ENCODE results near the gene KHDC4.
A peak's percentile ranks its signal among the peaks of the same experiment; 100 is the strongest.

The KHDC4 gene

DNA sequence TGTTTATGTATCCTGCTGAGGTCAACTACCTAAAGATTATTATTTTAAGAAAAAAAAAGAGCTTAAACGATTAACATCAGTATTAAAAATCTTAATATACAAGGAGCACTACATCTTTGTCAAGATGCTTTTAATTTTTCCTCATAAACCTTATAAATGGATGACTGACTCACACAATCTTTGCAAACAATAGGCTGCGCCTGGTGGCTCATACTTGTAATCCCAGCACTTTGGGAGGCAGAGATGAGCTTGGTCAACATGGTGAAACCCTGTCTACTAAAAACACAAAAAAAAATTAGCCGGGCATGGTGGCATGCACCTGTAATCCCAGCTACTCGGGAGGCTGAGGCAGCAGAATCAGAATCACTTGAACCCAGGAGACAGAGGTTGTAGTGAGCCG is 1.7 kb downstream of the KHDC4 start (continued):
- TF ChIP-seq ZNF37A (tag by site-specific recombination; IDR thresholded peaks at IDR 0.05) = no peak
- no peak for TF ChIP-seq ZNF26 (tag by site-specific recombination; IDR thresholded peaks at IDR 0.05)
- no peak for TF ChIP-seq ZNF266 (tag by site-specific recombination; IDR thresholded peaks at IDR 0.05; ENCODE audit: low read depth)
- TF ChIP-seq ZXDB (tag by site-specific recombination; IDR thresholded peaks at IDR 0.05) = 0 out of 2 replicates have a peak, but pooled peaks have one; percentile 10
- TF ChIP-seq, protein P1, sequence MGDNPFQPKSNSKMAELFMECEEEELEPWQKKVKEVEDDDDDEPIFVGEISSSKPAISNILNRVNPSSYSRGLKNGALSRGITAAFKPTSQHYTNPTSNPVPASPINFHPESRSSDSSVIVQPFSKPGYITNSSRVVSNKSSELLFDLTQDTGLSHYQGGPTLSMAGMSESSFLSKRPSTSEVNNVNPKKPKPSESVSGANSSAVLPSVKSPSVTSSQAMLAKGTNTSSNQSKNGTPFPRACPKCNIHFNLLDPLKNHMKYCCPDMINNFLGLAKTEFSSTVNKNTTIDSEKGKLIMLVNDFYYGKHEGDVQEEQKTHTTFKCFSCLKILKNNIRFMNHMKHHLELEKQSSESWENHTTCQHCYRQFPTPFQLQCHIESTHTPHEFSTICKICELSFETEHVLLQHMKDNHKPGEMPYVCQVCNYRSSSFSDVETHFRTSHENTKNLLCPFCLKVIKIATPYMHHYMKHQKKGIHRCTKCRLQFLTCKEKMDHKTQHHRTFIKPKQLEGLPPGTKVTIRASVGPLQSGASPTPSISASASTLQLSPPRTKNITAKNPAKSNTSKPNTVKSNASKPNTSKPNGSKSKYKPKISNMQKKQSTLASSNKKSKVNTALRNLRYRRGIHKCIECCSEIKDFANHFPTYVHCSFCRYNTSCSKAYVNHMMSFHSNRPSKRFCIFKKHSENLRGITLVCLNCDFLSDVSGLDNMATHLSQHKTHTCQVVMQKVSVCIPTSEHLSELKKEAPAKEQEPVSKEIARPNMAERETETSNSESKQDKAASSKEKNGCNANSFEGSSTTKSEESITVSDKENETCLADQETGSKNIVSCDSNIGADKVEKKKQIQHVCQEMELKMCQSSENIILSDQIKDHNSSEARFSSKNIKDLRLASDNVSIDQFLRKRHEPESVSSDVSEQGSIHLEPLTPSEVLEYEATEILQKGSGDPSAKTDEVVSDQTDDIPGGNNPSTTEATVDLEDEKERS (tag by site-specific recombination; IDR thresholded peaks at IDR 0.05) = no peak
- TF ChIP-seq ZNF146 (tag by site-specific recombination; IDR thresholded peaks at IDR 0.05) = no peak
- TF ChIP-seq ZNF585B (tag by site-specific recombination; IDR thresholded peaks at IDR 0.05) = no peak

DNA sequence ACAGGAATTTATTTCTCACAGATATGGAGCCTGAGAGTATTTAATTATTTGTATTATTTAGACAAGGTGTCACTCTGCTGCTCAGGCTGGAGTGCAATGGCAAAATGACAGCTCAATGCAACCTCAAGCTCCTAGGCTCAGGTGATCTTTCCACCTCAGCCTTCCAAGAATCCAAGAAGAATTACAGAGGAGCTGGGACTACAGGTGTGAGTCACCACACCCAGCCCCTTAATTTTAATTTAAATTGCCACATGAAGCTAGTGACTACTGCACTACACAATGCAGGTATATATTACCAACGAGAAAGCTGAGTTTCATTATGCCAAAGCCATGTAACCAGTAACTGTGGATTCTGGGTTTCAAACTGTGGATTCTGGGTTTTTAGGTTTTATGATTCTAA is 2.1 kb downstream of the KHDC4 start:
- POLR2A ChIA-PET = interaction anchor here (1.2 to 3.4 kb wide), 5 partner anchors 9 to 44 kb away, joined by 4 to 21 read pairs (median 6); partner anchors contain the start of gene RXFP4
- H3K4me3 ChIP-seq (ENCODE audit: low read depth, low read length) = no peak overlapping the region; the same call in 1 of the 2 replicates
- H3K9me3 ChIP-seq (ENCODE audit: control insufficient read depth, insufficient read depth, low read depth, low read length) = no peaks in the 10 kb centered on the region
- H3K4me1 ChIP-seq (ENCODE audit: control insufficient read depth, insufficient read depth, low read length) = no peaks in the 10 kb centered on the region; the same call in none of the 2 replicates
- H3K27ac ChIP-seq (ENCODE audit: extremely low read depth, low read depth, low read length) = no peak overlapping the region
- CTCF ChIA-PET = interaction anchor here (0.7 to 1.9 kb wide), 9 partner anchors 9 to 722 kb away, joined by 3 to 8 read pairs (median 3); no protein-coding TSS in a partner anchor
- peaks cover 53 to 68% of the 10 kb centered on the region in 2 experiments for H3K36me3 ChIP-seq (ENCODE audit: control insufficient read depth in 2 of 2, insufficient read depth in 1 of 2, low read length in 2 of 2)
- TF ChIP-seq ZNF571 (tag by site-specific recombination; IDR thresholded peaks at IDR 0.05) = no peak
- no peak for TF ChIP-seq ZNF530 (tag by site-specific recombination; IDR thresholded peaks at IDR 0.05; ENCODE audit: low read depth)
- no peak for TF ChIP-seq ZNF544 (tag by site-specific recombination; IDR thresholded peaks at IDR 0.05)
- TF ChIP-seq HOXD13 (CRISPR knock-in tag; IDR thresholded peaks at IDR 0.05; ENCODE audit: borderline replicate concordance) = no peak
- TF ChIP-seq ZNF174 (tag by site-specific recombination; IDR thresholded peaks at IDR 0.05) = no peak
- TF ChIP-seq INSM2 (tag by site-specific recombination; IDR thresholded peaks at IDR 0.05) = no peak
- no peak for TF ChIP-seq HOXA7 (CRISPR knock-in tag; IDR thresholded peaks at IDR 0.05; ENCODE audit: borderline replicate concordance)
- no peak for TF ChIP-seq ZNF274 (IDR thresholded peaks at IDR 0.05; ENCODE audit: low read length)
- no peak for TF ChIP-seq ZNF274 (tag by site-specific recombination; IDR thresholded peaks at IDR 0.05; ENCODE audit: borderline replicate concordance)
- TF ChIP-seq ZNF335 (tag by site-specific recombination; conservative IDR thresholded peaks at IDR 0.05) = no peak
- TF ChIP-seq ZNF426 (tag by site-specific recombination; IDR thresholded peaks at IDR 0.05) = no peak
- no peak for TF ChIP-seq ZNF561 (tag by site-specific recombination; IDR thresholded peaks at IDR 0.05; ENCODE audit: borderline replicate concordance)
- TF ChIP-seq, protein P2, sequence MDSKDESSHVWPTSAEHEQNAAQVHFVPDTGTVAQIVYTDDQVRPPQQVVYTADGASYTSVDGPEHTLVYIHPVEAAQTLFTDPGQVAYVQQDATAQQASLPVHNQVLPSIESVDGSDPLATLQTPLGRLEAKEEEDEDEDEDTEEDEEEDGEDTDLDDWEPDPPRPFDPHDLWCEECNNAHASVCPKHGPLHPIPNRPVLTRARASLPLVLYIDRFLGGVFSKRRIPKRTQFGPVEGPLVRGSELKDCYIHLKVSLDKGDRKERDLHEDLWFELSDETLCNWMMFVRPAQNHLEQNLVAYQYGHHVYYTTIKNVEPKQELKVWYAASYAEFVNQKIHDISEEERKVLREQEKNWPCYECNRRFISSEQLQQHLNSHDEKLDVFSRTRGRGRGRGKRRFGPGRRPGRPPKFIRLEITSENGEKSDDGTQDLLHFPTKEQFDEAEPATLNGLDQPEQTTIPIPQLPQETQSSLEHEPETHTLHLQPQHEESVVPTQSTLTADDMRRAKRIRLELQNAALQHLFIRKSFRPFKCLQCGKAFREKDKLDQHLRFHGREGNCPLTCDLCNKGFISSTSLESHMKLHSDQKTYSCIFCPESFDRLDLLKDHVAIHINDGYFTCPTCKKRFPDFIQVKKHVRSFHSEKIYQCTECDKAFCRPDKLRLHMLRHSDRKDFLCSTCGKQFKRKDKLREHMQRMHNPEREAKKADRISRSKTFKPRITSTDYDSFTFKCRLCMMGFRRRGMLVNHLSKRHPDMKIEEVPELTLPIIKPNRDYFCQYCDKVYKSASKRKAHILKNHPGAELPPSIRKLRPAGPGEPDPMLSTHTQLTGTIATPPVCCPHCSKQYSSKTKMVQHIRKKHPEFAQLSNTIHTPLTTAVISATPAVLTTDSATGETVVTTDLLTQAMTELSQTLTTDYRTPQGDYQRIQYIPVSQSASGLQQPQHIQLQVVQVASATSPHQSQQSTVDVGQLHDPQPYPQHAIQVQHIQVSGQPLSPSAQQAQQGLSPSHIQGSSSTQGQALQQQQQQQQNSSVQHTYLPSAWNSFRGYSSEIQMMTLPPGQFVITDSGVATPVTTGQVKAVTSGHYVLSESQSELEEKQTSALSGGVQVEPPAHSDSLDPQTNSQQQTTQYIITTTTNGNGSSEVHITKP (tag by site-specific recombination; IDR thresholded peaks at IDR 0.05) = no peak
- TF ChIP-seq ZNF311 (tag by site-specific recombination; IDR thresholded peaks at IDR 0.05; ENCODE audit: borderline replicate concordance) = no peak
- TF ChIP-seq ZEB2 (tag by site-specific recombination; IDR thresholded peaks at IDR 0.05) = no peak
- TF ChIP-seq ZNF391 (tag by site-specific recombination; IDR thresholded peaks at IDR 0.05; ENCODE audit: borderline replicate concordance, low read depth) = no peak
- TF ChIP-seq ZNF639 (tag by site-specific recombination; IDR thresholded peaks at IDR 0.05) = no peak
- no peak for TF ChIP-seq ZNF585B (tag by site-specific recombination; IDR thresholded peaks at IDR 0.05)
- TF ChIP-seq, protein P3, sequence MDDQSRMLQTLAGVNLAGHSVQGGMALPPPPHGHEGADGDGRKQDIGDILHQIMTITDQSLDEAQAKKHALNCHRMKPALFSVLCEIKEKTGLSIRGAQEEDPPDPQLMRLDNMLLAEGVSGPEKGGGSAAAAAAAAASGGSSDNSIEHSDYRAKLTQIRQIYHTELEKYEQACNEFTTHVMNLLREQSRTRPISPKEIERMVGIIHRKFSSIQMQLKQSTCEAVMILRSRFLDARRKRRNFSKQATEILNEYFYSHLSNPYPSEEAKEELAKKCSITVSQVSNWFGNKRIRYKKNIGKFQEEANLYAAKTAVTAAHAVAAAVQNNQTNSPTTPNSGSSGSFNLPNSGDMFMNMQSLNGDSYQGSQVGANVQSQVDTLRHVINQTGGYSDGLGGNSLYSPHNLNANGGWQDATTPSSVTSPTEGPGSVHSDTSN (CRISPR knock-in tag; IDR thresholded peaks at IDR 0.05) = no peak

Measured in HEK293 (cell line).